Endothelial cell of umbilical vein (primary cell): ENCODE data around the gene OR52E8. TPM values are rescaled to one million over a fixed set of nuclear protein-coding genes. Genes with fewer than 3 reads are reported as not detected.
A peak's percentile ranks its signal among the peaks of the same experiment; 100 is the strongest.

ENCODE experiments used
- BruUV-seq: library from RNA; stranded (reverse); fragments of 400-500 nt; replicated peaks from 2 replicates; lab custom pipeline; 2021; lab: Mats Ljungman, UMichigan
- CTCF ChIA-PET: fragments of 300-600, 350-600 bp; sonication (Branson Sonifier 250); formaldehyde crosslinking; loops from one replicate; lab custom pipeline; 2021; ENCODE audit warnings: antibody characterized with exemption, inconsistent platforms; lab: Charles Lee
- POLR2A ChIA-PET: fragments of 300-600, 350-600 bp; sonication (Branson Sonifier 250); formaldehyde crosslinking; loops from one replicate; lab custom pipeline; 2021; ENCODE audit warnings: antibody characterized with exemption, inconsistent platforms; lab: Charles Lee
- DNase-seq: peaks from one replicate; pipeline ENCODE4 v3.0.0-alpha.2; 2011; ENCODE audit warnings: low read depth, low spot score
- FAIRE-seq: peaks from 2 replicates; lab custom pipeline; 2011; peaks lifted over from hg19 to GRCh38; lab: Jason Lieb, UNC
- H2AFZ ChIP-seq: 2 replicates; pipeline ENCODE4 v1.6.0; 2012; ENCODE audit warnings: low read depth, low read length, control low read depth, inconsistent platforms
- H3K27ac ChIP-seq: 2 replicates; pipeline ENCODE4 v1.5.1; 2011; ENCODE audit warnings: low read depth, mild to moderate bottlenecking, control low read depth, low read length, moderate library complexity; ENCODE audit not compliant: insufficient read depth
- H3K27me3 ChIP-seq, 2 experiments: 2 replicates each; pipeline versions ENCODE4 v1.6.0 to v1.6.1; 2011; ENCODE audit warnings: low read length in 2 of 2, mixed read lengths in 1 of 2; ENCODE audit not compliant: control insufficient read depth in 2 of 2, insufficient read depth in 2 of 2
- H3K36me3 ChIP-seq, 2 experiments: 2 replicates in 1 of 2; 3 replicates in 1 of 2; pipeline ENCODE4 v1.5.1; 2011; ENCODE audit warnings: low read length in 2 of 2, mild to moderate bottlenecking in 1 of 2, moderate library complexity in 1 of 2; ENCODE audit not compliant: control insufficient read depth in 2 of 2, insufficient read depth in 2 of 2; ENCODE audit errors: extremely low read depth in 1 of 2
- H3K4me1 ChIP-seq: 3 replicates; pipeline ENCODE4 v1.5.1; 2011; ENCODE audit warnings: mild to moderate bottlenecking, low read length; ENCODE audit not compliant: control insufficient read depth, insufficient read depth; ENCODE audit errors: extremely low read depth
- H3K4me2 ChIP-seq: 2 replicates; pipeline ENCODE4 v1.6.1; 2011; ENCODE audit warnings: low read length, control low read depth, mixed read lengths; ENCODE audit not compliant: insufficient read depth
- H3K4me3 ChIP-seq, 3 experiments: fragments of 200-600 bp in 1 of 3; sonication (generic), shearing (Covaris generic) in 1 of 3; replicated peaks in 1 of 3; 2 replicates each; pipeline ENCODE4 v1.5.1; 2011 to 2016; ENCODE audit warnings: control low read depth in 3 of 3, low read length in 3 of 3, mild to moderate bottlenecking in 2 of 3, inconsistent platforms in 1 of 3, low read depth in 1 of 3, moderate library complexity in 1 of 3; ENCODE audit not compliant: insufficient read depth in 1 of 3
- H3K79me2 ChIP-seq: 2 replicates; pipeline ENCODE4 v1.6.0; 2012; ENCODE audit warnings: low read length, inconsistent platforms; ENCODE audit not compliant: control insufficient read depth, insufficient read depth
- H3K9ac ChIP-seq: replicated peaks from 2 replicates; pipeline ENCODE3; 2011; ENCODE audit warnings: low read length, control low read depth; ENCODE audit not compliant: insufficient read depth; ENCODE audit errors: extremely low read depth
- H3K9me1 ChIP-seq: replicated peaks from 3 replicates; pipeline ENCODE4 v1.6.0; 2011; ENCODE audit warnings: mild to moderate bottlenecking, low read length; ENCODE audit not compliant: control insufficient read depth, insufficient read depth; ENCODE audit errors: extremely low read depth
- H3K9me3 ChIP-seq: replicated peaks from 2 replicates; pipeline ENCODE4 v1.5.1; 2012; ENCODE audit warnings: low read length, inconsistent platforms; ENCODE audit not compliant: control insufficient read depth, insufficient read depth
- H4K20me1 ChIP-seq: replicated peaks from 2 replicates; pipeline ENCODE3; 2011; ENCODE audit warnings: mild to moderate bottlenecking, low read length; ENCODE audit not compliant: control insufficient read depth, insufficient read depth; ENCODE audit errors: extremely low read depth
- EZH2 ChIP-seq: IDR thresholded peaks from 2 replicates; pipeline ENCODE4 v1.6.1; 2012; ENCODE audit warnings: borderline replicate concordance, low read depth, mild to moderate bottlenecking, moderate library complexity, low read length, inconsistent platforms; ENCODE audit not compliant: severe bottlenecking
- GATA2 ChIP-seq: IDR thresholded peaks from 2 replicates; pipeline ENCODE4 v1.7.0; 2011; ENCODE audit warnings: low read depth, mild to moderate bottlenecking, moderate library complexity, mixed read lengths, low read length; ENCODE audit not compliant: insufficient read length, insufficient read depth
- POLR2A ChIP-seq: IDR thresholded peaks from 2 replicates; pipeline ENCODE4 v1.6.1; 2012; ENCODE audit warnings: low read depth, mild to moderate bottlenecking, control low read depth, low read length
- POLR2AphosphoS5 ChIP-seq: IDR thresholded peaks from 2 replicates; pipeline ENCODE4 v1.6.1; 2012; ENCODE audit warnings: low read depth, mild to moderate bottlenecking, control low read depth, low read length, moderate library complexity; ENCODE audit not compliant: insufficient read depth
- dilution Hi-C: fragments of 300-500 bp; cut with MboI; formaldehyde crosslinking; loops from one replicate; pipeline ENCODE4 v1.15.0; 2019; ENCODE audit warnings: low sequenced_read_pairs; ENCODE audit not compliant: extremely low pct_ligation_motif_present
- intact Hi-C: fragments of 100-400 bp; cut with micrococcal nuclease; formaldehyde crosslinking; loops from one replicate; pipeline ENCODE4 v1.10.0; 2022
- polyA plus RNA-seq, 4 experiments: library from polyadenylated mRNA; depleted of rRNA in 3 of 4; stranded (reverse) in 3 of 4; unstranded in 1 of 4; fragments of >200 nt; gene quantifications; 2 replicates each; pipeline versions ENCODE4 v1.2.1 to v1.2.3, GENCODE V29; 2011 to 2012; ENCODE audit warnings: missing spikeins in 1 of 4
- total RNA-seq: library from RNA; stranded (reverse); gene quantifications from 2 replicates; pipeline ENCODE4 v1.2.3, GENCODE V29; 2021
- TF ChIP-seq, protein P1 (sequence below), 2 donors: IDR thresholded peaks; 1 replicate in 1 of 2; 2 replicates in 1 of 2; pipeline ENCODE4 v1.5.1; 2011; ENCODE audit warnings: low read length in 2 of 2, mild to moderate bottlenecking in 2 of 2, moderate library complexity in 2 of 2, control low read depth in 1 of 2, inconsistent platforms in 1 of 2, low read depth in 1 of 2; ENCODE audit not compliant: insufficient read depth in 1 of 2; ENCODE audit errors: extremely low read depth in 1 of 2

The OR52E8 gene
- total and polyA plus RNA-seq, 2 donors (not counting 3 experiments of a cell fraction or from before 2014, with no cell fraction given) = not detected

DNA sequence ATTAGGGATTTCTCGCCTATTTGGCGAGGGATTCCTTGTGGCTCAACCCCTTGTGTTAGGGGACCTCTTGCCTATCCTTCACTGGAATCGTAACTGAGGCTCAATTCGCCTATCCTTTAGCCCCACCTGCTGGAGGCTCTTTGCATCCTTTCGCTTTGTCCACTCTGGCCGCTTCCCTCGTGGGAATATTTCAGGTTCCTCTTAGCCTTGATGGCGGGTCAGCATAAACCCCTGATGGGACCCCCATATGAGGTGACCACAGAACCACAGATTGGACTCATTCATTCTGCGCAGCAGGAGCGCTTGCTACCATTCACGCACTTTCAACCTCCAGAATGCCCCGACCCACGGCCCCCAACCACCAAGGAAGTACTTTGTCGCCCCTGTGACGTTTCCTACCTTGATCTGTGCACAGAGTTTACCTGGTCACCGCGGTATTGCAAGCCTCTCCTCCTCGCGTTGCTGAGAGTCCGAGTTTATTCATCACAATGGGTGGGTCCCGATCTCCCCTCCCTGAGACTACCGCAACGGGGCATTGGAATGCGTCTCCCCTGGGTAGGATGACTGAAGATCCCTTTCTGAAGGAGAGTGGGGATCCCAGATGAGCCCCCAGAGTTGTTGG is 48.9 kb downstream of the OR52E8 start, which contains the start of gene OR52N2:
Gene OR52N2 (plus strand): TSS at position 425 of the 622 bp plus-strand sequence. CDS start 11,412 bp downstream, outside the sequence.
- CTCF ChIA-PET = interaction anchor here (0.8 to 2.9 kb wide), 5 partner anchors 14 to 1172 kb away, joined by 3 to 38 read pairs (median 10); partner anchors contain the start of genes OR51D1 and TRIM5
- DNase-seq = peak; percentile 72
- H3K9me1 ChIP-seq = no peaks in the 10 kb centered on the region

More for the DNA sequence above, 48.9 kb downstream of the OR52E8 start, which contains the start of gene OR52N2:
- Histone ChIP-seq H2AFZ (peak within 1 kb of the TSS; percentile 89), H3K79me2 (no peaks in the 10 kb centered on the region), H3K27ac (no peak within 1 kb of the TSS), H4K20me1 (no peaks in the 10 kb centered on the region), H3K36me3 (no peaks in the 10 kb centered on the region), H3K4me2 (peak within 1 kb of the TSS; percentile 63), H3K27me3 (peaks cover 0 to 3% of the 10 kb centered on the region in 2 experiments), H3K4me3 (peak within 1 kb of the TSS; percentile 7 to 50 (median 22)), H3K9ac (no peak within 1 kb of the TSS), H3K9me3 (no peaks in the 10 kb centered on the region), H3K4me1 (peaks cover 7% of the 10 kb centered on the region)
- POLR2A ChIA-PET = no interaction called here
- no peak for TF ChIP-seq POLR2AphosphoS5
- TF ChIP-seq, protein P1, sequence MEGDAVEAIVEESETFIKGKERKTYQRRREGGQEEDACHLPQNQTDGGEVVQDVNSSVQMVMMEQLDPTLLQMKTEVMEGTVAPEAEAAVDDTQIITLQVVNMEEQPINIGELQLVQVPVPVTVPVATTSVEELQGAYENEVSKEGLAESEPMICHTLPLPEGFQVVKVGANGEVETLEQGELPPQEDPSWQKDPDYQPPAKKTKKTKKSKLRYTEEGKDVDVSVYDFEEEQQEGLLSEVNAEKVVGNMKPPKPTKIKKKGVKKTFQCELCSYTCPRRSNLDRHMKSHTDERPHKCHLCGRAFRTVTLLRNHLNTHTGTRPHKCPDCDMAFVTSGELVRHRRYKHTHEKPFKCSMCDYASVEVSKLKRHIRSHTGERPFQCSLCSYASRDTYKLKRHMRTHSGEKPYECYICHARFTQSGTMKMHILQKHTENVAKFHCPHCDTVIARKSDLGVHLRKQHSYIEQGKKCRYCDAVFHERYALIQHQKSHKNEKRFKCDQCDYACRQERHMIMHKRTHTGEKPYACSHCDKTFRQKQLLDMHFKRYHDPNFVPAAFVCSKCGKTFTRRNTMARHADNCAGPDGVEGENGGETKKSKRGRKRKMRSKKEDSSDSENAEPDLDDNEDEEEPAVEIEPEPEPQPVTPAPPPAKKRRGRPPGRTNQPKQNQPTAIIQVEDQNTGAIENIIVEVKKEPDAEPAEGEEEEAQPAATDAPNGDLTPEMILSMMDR (IDR thresholded peaks at IDR 0.05; ENCODE audit: extremely low read depth in 1 of 2, insufficient read depth in 1 of 2, low read depth in 1 of 2, low read length in 2 of 2) = peak; percentile 76 to 77
- no peak for TF ChIP-seq GATA2
- TF ChIP-seq EZH2 = no peak
- TF ChIP-seq POLR2A = no peak
- FAIRE-seq = peak; percentile 80
- BruUV-seq = no TSS peak
- intact Hi-C loops (loop anchor here (1.0 to 2.0 kb wide), 9 partner anchors 124 to 1182 kb away; partner anchors contain the start of genes OR51D1 and TRIM5), dilution Hi-C loops (no loop called here)
